ENCODE data around the gene MICAL2.

DNA sequence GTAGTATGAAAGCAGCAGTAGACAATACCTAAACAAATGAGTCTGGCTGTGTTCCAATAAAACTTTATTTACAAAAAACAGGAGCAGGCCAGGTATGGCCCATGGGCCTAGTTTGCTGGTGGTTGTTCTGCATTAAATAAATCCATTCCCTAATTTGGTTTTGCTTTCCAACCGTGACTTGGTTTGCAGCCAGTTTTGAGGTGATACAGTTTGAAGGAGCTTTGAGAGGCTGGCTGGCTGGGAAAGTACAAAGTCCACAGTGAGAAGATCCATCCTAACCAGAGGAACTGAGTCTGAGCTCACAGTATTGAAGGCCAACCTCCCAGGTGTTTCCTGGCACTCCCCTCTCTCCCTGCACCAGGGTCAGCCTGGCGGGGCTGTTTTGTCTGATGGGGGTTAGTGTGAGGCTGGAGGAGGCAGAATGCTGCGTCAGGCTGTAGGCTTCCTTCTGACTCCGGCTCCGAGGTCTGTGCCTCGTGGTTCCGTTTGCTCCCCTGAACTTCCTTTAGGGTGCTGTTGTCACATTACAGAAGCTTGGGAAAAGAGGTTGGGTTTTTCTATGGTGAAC, 129.5 kb downstream of the MICAL2 start:
- TF ChIP-seq CTCF (IDR thresholded peaks at IDR 0.05) (no peak), ZFX (IDR thresholded peaks at IDR 0.05; ENCODE audit: borderline replicate concordance) (no peak)

All from 22Rv1 (cell line).